Stimulated activated effector memory CD8-positive, alpha-beta T cell treated with anti-CD3 and anti-CD28 coated beads, Interleukin-12 subunit alpha, Interleukin-12 subunit beta, amount 100 ng/mL, for 72 hours (primary cell): ENCODE results near the gene PAGE3.

Experiments
- ATAC-seq: fragments of 150-1000 bp; cut with Tn5 transposase; 2 replicates; pipeline ENCODE4 v1.10.0; 2021
- DNase-seq, 2 donors: peaks; one replicate each; pipeline ENCODE4 v3.0.0; 2021 to 2022; ENCODE audit warnings: low spot score in 2 of 2
- H3K27ac Mint-ChIP-seq: one replicate; pipeline ENCODE4 v1.8.0; 2022; ENCODE audit warnings: mild to moderate bottlenecking, mixed read lengths
- H3K36me3 Mint-ChIP-seq: one replicate; pipeline ENCODE4 v1.8.0; 2022; ENCODE audit warnings: mild to moderate bottlenecking, mixed read lengths
- H3K4me1 Mint-ChIP-seq: one replicate; pipeline ENCODE4 v1.8.0; 2022; ENCODE audit warnings: mixed read lengths
- H3K4me3 Mint-ChIP-seq: one replicate; pipeline ENCODE4 v1.8.0; 2022; ENCODE audit warnings: mild to moderate bottlenecking, mixed read lengths
- H3K9me3 Mint-ChIP-seq: one replicate; pipeline ENCODE4 v1.8.0; 2022; ENCODE audit warnings: mixed read lengths

PAGE3 gene, protein sequence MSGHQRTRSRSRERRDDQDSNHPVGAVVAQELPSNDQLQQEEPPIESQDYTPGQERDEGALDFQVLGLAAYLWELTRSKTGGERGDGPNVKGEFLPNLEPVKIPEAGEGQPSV

DNA sequence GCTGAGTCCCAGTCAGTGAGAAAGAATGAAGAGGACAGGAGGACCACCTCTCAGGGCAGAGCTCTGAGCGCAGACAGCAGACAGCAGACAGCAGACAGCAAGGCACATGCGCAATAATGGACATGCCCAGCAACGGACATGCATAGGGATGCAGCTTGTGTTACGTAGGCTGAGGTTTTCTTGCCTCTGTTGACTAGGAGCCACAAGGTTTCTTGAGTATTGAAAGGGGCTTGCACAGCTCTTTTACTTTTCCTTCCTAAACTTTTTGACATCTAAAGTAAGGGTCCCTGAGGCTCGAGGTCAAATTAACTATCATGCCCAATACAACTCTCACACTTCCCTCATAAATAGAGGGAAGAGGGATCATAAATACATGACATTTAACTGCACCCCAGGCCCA is at the start of gene PAGE3:
Gene PAGE3 (minus strand): TSS at position 101 of the 400 bp plus-strand sequence. CDS start 1,013 bp downstream, outside the sequence.
- no peaks in the 10 kb centered on the region for H3K4me1 Mint-ChIP-seq
- H3K4me3 Mint-ChIP-seq, result no peak within 1 kb of the TSS
- no peak within 1 kb of the TSS for H3K27ac Mint-ChIP-seq
- H3K9me3 Mint-ChIP-seq, result no peaks in the 10 kb centered on the region
- no peak for DNase-seq
- no peak for ATAC-seq
- no peaks in the 10 kb centered on the region for H3K36me3 Mint-ChIP-seq

DNA sequence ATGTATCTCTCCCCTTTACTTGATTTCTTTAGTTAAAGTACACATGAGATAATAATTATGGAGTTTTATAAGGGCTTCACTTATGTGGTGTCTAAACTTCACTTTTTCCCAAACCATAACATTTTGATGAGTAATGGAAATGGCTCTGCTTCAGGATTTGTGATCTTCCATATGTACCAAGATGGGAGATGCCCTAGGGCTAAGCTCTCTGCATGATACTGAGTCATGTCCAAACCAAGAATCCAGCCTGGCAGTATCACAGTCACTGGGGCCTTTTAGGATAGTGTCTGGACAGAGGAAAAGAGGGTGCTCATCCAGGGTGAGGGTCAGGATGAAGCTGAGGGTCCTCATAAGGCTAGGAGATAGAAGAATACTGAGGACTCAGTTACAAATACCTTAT is 47.9 kb upstream of the PAGE3 start:
- no peak overlapping the region for H3K27ac Mint-ChIP-seq
- DNase-seq (no peak), ATAC-seq (no peak)
- H3K4me3 Mint-ChIP-seq, result no peak overlapping the region
- no peaks in the 10 kb centered on the region for H3K4me1 Mint-ChIP-seq
- H3K9me3 Mint-ChIP-seq, result no peaks in the 10 kb centered on the region
- no peaks in the 10 kb centered on the region for H3K36me3 Mint-ChIP-seq

DNA sequence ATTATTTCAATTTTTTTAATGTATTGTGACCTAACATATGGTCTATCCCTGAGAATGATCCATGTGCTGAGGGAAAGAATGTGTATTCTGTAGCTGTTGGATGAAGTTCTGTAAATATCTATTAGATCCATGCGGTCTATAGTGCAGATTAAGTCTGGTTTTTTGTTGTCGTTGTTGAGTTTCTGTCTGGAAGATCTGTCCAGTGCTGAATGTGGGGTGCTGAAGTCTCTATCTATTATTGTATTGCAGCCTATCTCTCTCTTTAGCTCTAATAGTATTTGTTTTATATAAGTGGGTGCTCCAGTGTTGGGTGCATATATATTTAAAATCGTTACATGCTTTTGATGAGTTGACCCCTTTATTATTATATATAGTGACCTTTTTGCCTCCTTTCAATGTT is 26.2 kb upstream of the PAGE3 start:
- no peak for ATAC-seq
- no peaks in the 10 kb centered on the region for H3K9me3 Mint-ChIP-seq
- H3K36me3 Mint-ChIP-seq, result no peaks in the 10 kb centered on the region
- no peak overlapping the region for H3K4me3 Mint-ChIP-seq
- H3K27ac Mint-ChIP-seq, result no peak overlapping the region
- DNase-seq, result no peak
- no peaks in the 10 kb centered on the region for H3K4me1 Mint-ChIP-seq

DNA sequence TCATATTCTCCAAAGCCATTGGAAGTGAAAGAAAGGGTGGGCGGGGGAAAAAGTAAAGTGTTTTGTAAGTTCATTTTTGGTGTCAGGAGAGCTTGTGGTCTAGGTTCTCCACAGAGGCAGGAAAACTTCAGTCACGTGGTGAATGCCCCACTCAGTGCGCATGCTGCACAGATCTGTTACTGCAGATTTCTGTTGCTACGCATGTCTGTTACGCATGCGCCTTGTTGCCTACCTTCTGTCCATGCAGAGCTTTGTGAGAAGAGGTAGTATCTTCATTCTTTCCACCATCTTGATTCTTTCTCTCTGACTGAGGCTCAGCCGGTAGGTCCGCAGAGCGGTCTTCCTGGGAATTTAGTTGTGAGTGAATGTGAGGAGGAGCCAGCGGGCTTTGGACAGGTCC is 15.1 kb upstream of the PAGE3 start:
- DNase-seq (no peak), ATAC-seq (no peak)
- Mint-ChIP-seq H3K9me3 (no peaks in the 10 kb centered on the region), H3K4me3 (no peak overlapping the region), H3K27ac (no peak overlapping the region), H3K36me3 (no peaks in the 10 kb centered on the region), H3K4me1 (no peaks in the 10 kb centered on the region)

DNA sequence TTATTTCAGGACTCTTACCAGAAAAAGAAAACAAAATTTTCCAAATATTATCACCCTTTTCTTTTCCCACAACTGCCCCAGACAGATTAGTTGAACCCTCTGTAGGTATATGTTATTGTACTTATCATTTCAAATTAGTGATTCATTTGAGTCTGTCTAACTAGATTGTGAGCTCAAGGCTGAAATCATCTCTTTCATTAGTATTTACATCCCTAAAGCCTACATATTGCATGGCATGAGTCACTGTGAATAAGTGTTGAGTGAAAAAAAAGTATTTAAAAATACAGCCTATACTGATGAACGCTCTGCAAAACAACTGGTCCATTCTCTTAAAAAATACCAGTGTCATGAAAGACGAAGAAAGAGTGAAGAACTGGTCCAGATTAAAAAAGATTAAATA is 3.9 kb downstream of the PAGE3 start:
- Mint-ChIP-seq H3K36me3 (no peaks in the 10 kb centered on the region), H3K27ac (no peak overlapping the region), H3K9me3 (no peaks in the 10 kb centered on the region), H3K4me1 (no peaks in the 10 kb centered on the region), H3K4me3 (no peak overlapping the region)
- DNase-seq (no peak), ATAC-seq (no peak)

DNA sequence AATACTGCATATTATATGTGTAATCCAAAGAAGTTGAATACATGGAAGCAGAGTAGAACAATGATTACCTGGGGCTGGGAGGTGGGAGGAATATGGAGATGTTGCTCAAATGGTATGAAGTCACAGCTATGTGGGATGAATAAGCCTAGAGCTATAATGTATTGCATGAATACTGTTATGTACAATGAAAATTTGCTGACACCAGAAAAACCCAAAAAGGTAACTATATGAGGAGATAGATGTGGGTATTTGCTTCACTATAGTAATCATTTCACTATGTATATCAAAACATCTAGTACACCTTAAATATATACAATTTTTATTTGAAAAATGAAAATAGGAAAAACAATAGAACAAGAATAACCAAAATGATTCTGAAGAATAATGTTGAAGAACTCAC is 11.2 kb downstream of the PAGE3 start:
- no peaks in the 10 kb centered on the region for H3K36me3 Mint-ChIP-seq
- no peak overlapping the region for H3K4me3 Mint-ChIP-seq
- H3K9me3 Mint-ChIP-seq, result no peaks in the 10 kb centered on the region
- H3K4me1 Mint-ChIP-seq, result no peaks in the 10 kb centered on the region
- ATAC-seq, result no peak
- H3K27ac Mint-ChIP-seq, result no peak overlapping the region
- no peak for DNase-seq

DNA sequence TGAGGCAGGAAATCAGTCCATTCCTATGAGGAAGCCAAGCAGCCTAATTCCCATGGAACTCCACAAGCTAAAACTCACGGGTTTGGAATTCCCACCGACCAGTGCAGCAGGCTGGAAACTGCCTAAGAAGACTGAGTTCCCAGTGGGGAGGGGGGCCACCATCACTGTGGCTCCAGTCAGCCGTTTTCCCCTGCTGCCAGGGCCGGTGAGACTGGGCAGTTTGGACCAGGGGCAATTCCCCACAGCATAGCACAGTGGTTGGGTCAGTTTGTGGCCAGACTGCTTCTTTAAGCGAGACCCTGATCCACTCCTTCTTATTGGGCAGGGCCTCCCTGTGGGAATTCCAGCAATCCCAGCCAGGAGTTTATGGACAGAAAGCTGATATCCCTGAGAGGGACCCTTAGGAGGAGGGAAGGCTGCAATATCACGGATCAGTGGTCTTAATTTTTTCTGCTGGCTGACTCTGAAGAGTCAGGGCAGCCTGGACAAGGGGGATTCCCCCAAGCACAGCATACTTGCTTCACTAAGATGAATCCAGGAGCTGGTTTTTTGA is 23.9 kb downstream of the PAGE3 start:
- H3K9me3 Mint-ChIP-seq, result no peaks in the 10 kb centered on the region
- DNase-seq, result no peak
- ATAC-seq, result no peak

DNA sequence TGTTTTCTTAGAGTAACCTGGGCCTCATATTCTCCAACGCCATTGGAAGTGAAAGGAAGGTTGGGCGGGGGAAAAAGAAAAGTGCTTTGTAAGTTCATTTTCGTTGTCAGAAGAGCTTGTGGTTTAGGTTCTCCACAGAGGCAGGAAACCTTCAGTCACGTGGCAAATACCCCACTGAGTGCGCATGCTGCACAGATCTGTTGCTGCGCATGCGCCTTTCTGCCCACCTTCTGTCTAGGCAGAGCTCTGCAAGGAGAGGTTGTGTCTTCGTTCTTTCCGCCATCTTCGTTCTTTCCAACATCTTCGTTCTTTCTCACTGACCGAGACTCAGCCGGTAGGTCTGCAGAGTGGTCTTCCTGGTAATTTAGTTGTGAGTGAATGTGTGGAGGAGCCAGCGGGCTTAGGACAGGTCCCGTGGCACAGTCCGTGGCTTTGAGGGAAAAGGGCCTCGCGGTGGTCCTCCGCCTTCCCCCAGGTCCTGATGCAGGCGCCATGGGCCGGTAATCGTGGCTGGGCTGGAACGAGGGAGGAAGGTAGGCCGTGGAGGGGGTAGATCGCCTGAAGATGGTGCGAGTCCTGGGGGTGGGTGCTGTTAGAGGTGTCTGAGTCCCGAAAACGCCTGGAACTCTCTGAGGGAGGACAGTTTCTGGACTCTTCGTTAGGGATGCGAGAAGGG is 44.5 kb downstream of the PAGE3 start, which contains the start of gene PAGE5:
Gene PAGE5 (plus strand): TSS at position 228 of the 676 bp plus-strand sequence. CDS start 1,037 bp downstream, outside the sequence.
- Mint-ChIP-seq H3K36me3 (no peaks in the 10 kb centered on the region), H3K9me3 (no peaks in the 10 kb centered on the region), H3K27ac (no peak within 1 kb of the TSS), H3K4me3 (no peak within 1 kb of the TSS), H3K4me1 (no peaks in the 10 kb centered on the region)
- ATAC-seq (no peak), DNase-seq (no peak)

More for the DNA sequence above, 23.9 kb downstream of the PAGE3 start:
- Mint-ChIP-seq H3K27ac (no peak overlapping the region), H3K36me3 (no peaks in the 10 kb centered on the region), H3K4me3 (no peak overlapping the region), H3K4me1 (no peaks in the 10 kb centered on the region)

DNA sequence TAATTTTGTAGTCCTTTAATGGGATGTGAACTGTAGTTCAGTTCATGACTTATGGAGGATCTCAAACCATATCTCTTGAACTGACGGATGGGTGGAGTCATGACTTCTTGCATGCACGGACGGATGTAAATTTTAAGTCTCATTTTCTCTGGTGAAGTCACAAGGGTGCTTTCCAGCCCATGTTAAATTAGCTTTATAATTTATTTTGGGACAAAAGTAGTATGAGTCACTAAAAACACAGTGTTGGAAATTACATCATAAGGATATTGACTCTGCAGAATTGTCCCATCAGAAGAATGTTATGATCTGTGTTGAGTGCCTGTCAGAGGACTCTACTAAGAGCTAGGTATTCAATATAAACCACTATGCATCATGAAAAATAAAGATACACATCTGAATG is 51.3 kb downstream of the PAGE3 start:
- no peaks in the 10 kb centered on the region for H3K4me1 Mint-ChIP-seq
- H3K9me3 Mint-ChIP-seq, result no peaks in the 10 kb centered on the region
- DNase-seq (no peak), ATAC-seq (no peak)
- H3K36me3 Mint-ChIP-seq, result no peaks in the 10 kb centered on the region
- H3K27ac Mint-ChIP-seq, result no peak overlapping the region
- no peak overlapping the region for H3K4me3 Mint-ChIP-seq

DNA sequence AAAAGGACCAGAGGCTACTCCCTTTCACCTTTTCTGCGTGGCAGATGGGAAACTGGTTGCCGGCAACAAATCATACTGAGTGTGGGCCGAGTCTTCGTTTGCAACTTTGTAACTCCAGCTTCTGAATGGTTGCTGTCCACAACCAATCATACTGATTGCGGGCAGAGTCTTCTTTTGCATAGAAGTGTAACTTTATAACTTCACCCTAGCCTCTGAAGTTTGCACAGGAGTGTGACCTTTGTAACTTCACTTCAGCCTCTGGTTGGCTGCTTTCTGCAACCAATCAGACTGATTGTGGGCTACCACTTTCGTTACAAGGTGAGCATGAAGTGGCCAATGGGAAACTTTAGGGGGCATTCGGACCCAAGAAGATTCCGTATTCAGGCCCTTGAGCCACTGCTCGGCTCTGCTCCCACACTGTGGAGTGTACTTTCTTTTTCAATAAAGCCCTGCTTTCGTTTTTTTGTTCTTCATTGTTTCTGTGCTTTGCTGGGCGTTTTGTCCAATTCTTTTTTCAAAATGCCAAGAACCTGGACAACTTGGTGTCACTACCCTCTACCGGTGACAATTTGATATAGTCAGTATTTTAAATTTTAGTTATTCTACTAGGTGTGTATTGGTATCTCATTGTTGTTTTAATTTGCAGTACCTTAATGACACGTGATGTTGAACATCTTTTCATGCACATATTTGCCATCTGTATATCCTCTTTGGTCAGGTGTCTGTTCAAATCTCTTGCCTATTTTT is 53.6 kb downstream of the PAGE3 start:
- no peaks in the 10 kb centered on the region for H3K9me3 Mint-ChIP-seq
- DNase-seq (no peak), ATAC-seq (no peak)
- no peak overlapping the region for H3K4me3 Mint-ChIP-seq
- no peaks in the 10 kb centered on the region for H3K4me1 Mint-ChIP-seq
- no peak overlapping the region for H3K27ac Mint-ChIP-seq
- H3K36me3 Mint-ChIP-seq, result no peaks in the 10 kb centered on the region
